Skin epidermis (tissue), 12 donors: Measurements from ENCODE around the gene HOOK1.

ENCODE experiments used
- H3K27ac ChIP-seq, 21 experiments: fragments of 200-600 bp; sonication (generic) in 11 of 21; one replicate each; pipeline ENCODE4 v1.5.0; 2020; ENCODE audit warnings: mild to moderate bottlenecking in 3 of 21, inconsistent platforms in 2 of 21, moderate library complexity in 2 of 21
- H3K4me3 ChIP-seq, 7 experiments: fragments of 200-600 bp; sonication (generic) in 2 of 7; one replicate each; pipeline ENCODE4 v1.5.0; 2020; ENCODE audit warnings: inconsistent platforms in 2 of 7, mild to moderate bottlenecking in 2 of 7, moderate library complexity in 1 of 7

The HOOK1 gene

DNA sequence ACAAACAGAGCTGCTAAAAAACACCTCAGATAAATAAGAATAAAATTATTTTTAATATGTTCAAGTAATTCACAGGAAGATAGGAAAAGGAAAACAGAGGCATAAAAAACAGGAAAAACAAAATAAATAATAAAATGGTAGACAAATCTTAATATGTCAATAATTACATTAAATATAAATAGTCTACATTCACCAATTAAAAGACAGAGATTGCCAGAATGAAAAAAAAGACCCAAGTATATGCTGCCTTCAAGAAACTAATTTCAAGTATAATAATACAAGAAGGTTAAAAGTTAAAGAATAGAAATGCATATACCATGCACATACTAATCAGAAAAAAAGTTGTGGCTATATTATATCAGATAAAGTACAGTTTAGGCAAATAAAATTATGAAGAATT lies 109.9 kb downstream of the HOOK1 start:
- Histone ChIP-seq H3K4me3 (no peak overlapping the region), H3K27ac (no peak overlapping the region)
